Bronchial epithelial cell (primary cell): Measurements from ENCODE around the gene MYO19. TPM values are rescaled to one million over a fixed set of nuclear protein-coding genes. Genes with fewer than 3 reads are reported as not detected.

Experiments
- DNase-seq: peaks from one replicate; pipeline ENCODE4 v3.0.0-alpha.2; 2010; ENCODE audit warnings: low read depth
- FAIRE-seq: peaks from 2 replicates; lab custom pipeline; 2011; peaks lifted over from hg19 to GRCh38; lab: Jason Lieb, UNC
- H3K27me3 ChIP-seq: 2 replicates; pipeline ENCODE4 v1.5.1; 2011; ENCODE audit warnings: low read length; ENCODE audit not compliant: control insufficient read depth, insufficient read depth
- H3K36me3 ChIP-seq: 2 replicates; pipeline ENCODE4 v1.5.1; 2011; ENCODE audit warnings: low read length; ENCODE audit not compliant: control insufficient read depth, insufficient read depth
- H3K4me3 ChIP-seq: 2 replicates; pipeline ENCODE4 v1.5.1; 2011; ENCODE audit warnings: mild to moderate bottlenecking, low read depth, low read length, control low read depth
- total RNA-seq: library from RNA; depleted of rRNA; stranded (reverse); fragments of >200 nt; gene quantifications from 2 replicates; pipeline ENCODE4 v1.2.1, GENCODE V29; 2014
- TF ChIP-seq, protein P1 (sequence below): IDR thresholded peaks from 2 replicates; pipeline ENCODE4 v1.5.1; 2011; ENCODE audit warnings: mild to moderate bottlenecking, moderate library complexity, low read length, control low read depth, inconsistent platforms; ENCODE audit not compliant: insufficient read depth, severe bottlenecking

Gene MYO19
- total RNA-seq, 1 donor from 2014 or later, result 73.5 TPM

- TF ChIP-seq, protein P1, sequence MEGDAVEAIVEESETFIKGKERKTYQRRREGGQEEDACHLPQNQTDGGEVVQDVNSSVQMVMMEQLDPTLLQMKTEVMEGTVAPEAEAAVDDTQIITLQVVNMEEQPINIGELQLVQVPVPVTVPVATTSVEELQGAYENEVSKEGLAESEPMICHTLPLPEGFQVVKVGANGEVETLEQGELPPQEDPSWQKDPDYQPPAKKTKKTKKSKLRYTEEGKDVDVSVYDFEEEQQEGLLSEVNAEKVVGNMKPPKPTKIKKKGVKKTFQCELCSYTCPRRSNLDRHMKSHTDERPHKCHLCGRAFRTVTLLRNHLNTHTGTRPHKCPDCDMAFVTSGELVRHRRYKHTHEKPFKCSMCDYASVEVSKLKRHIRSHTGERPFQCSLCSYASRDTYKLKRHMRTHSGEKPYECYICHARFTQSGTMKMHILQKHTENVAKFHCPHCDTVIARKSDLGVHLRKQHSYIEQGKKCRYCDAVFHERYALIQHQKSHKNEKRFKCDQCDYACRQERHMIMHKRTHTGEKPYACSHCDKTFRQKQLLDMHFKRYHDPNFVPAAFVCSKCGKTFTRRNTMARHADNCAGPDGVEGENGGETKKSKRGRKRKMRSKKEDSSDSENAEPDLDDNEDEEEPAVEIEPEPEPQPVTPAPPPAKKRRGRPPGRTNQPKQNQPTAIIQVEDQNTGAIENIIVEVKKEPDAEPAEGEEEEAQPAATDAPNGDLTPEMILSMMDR, result no peak
- DNase-seq, result no peak
- peaks cover 5% of the 10 kb centered on the region for H3K27me3 ChIP-seq
- no peaks in the 10 kb centered on the region for H3K36me3 ChIP-seq
- no peak overlapping the region for H3K4me3 ChIP-seq
- no peak for FAIRE-seq
These were observed 69.9 kb downstream of the MYO19 start for GRCh38 chr17:36464765-36465088.

DNA sequence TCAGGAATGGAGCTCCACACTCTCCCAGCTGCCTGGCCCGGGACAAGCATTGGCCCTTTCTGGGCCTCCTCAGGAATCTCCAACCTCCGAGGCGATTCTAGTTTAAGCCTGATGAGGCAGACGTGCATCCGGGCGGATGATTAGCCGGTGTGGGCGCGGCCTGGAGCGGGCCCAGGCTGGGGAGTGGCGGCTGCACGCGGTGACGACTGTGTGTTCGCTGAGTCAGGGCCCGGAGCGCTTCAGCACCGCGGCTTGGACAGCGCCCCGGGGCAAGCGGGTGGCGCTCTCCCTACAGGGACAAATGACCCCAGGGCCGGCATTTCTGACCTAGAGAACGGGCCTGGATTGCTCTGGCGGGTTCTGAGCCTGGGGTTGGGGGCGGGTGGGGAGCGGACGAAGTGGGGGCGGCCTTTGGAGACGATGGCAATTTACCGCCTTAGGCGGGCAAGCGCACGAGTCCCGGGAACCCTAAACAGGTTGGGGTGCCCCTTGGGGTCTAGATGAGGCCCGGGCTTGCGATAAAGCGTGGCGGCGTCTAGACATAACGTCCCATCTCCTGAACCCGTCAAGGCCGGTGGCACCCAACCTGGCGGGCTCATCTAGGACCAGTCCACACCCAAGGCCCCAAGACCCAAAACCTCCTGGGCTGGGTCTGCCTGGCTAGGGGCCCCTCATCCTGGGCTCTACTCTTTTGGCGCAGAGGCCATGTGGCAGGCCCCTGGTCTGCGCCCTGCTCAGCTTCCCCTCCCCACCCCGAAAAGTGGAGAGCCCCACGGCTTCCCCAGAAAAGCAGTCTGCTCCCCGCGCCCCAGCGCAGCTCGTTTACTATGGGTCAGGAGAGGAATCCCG is 70.5 kb downstream of the MYO19 start:
- H3K27me3 ChIP-seq, result peaks cover 5% of the 10 kb centered on the region
- no peaks in the 10 kb centered on the region for H3K36me3 ChIP-seq
- FAIRE-seq, result no peak
- TF ChIP-seq, protein P1, result peak; percentile 31
- DNase-seq, result peak; percentile 74
- H3K4me3 ChIP-seq, result no peak overlapping the region

- no peak for DNase-seq
- TF ChIP-seq, protein P1, result no peak
- FAIRE-seq, result no peak
- Histone ChIP-seq H3K27me3 (peaks cover 5% of the 10 kb centered on the region), H3K36me3 (no peaks in the 10 kb centered on the region), H3K4me3 (no peak overlapping the region)
These were observed 73.1 kb downstream of the MYO19 start for GRCh38 chr17:36461330-36462110.

GRCh38 chr17:36460265-36460937 is 74.3 kb downstream of the MYO19 start:
- FAIRE-seq (no peak), DNase-seq (no peak)
- H3K27me3 ChIP-seq, result peaks cover 5% of the 10 kb centered on the region
- TF ChIP-seq, protein P1, result no peak
- H3K4me3 ChIP-seq, result no peak overlapping the region
- H3K36me3 ChIP-seq, result no peaks in the 10 kb centered on the region

DNA sequence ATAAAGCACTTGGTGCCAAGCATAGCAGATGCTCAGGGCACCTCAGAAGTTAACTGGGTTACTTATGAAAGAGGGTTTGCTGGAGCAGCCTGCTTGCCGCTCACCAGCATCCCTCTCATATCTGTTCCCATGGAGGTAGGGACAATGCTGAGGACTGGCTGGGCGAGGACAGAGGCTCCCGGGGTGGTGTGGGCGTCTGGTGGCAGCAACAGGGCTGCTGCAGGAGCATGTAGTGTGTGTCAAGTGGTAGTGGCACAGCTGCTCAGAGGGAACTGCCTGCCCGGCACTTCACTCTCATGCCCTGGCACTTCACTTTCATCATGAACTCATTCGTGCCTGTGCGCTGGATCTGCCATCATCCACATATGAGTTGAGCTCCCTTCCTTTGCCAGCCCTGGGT is 75.1 kb downstream of the MYO19 start:
- TF ChIP-seq, protein P1, result no peak

More for the DNA sequence above, 75.1 kb downstream of the MYO19 start:
- FAIRE-seq, result no peak
- DNase-seq, result no peak
- H3K36me3 ChIP-seq, result no peaks in the 10 kb centered on the region
- no peaks in the 10 kb centered on the region for H3K27me3 ChIP-seq
- no peak overlapping the region for H3K4me3 ChIP-seq
